NCI-H446 treated with DMSO at 0.1 percent for 48 hours (cell line): ENCODE measurements around the gene CDC42BPA.
"Not testable (repeated sequence)": the region's sequence is repeated elsewhere in the genome, so short reads cannot be mapped to it uniquely, and the experiment has no call there.

Source experiments
- DNase-seq: peaks from one replicate; lab custom pipeline; 2025; lab: John Stamatoyannopoulos, UW

CDC42BPA gene

GRCh38 chr1:226962421-226963391 lies 355.6 kb downstream of the CDC42BPA start:
- DNase-seq = no peak

- no peak for DNase-seq
Observed at GRCh38 chr1:226960944-226961765, 357.1 kb downstream of the CDC42BPA start.

- DNase-seq = no peak
Observed at GRCh38 chr1:226960256-226960655, 358.0 kb downstream of the CDC42BPA start.

GRCh38 chr1:226958300-226958699 lies 360.0 kb downstream of the CDC42BPA start:
- DNase-seq = no peak

- DNase-seq = no peak
Observed at GRCh38 chr1:226957714-226958113, 360.6 kb downstream of the CDC42BPA start.

- DNase-seq = no peak
Observed at GRCh38 chr1:226956942-226957713, 361.2 kb downstream of the CDC42BPA start.

GRCh38 chr1:226955857-226956256 lies 362.4 kb downstream of the CDC42BPA start:
- DNase-seq = not testable (repeated sequence)

- DNase-seq = no peak
Observed at GRCh38 chr1:226954777-226955176, 363.5 kb downstream of the CDC42BPA start.

GRCh38 chr1:226954337-226954736 lies 364.0 kb downstream of the CDC42BPA start:
- DNase-seq = no peak

GRCh38 chr1:226953175-226953800 lies 365.0 kb downstream of the CDC42BPA start:
- DNase-seq = no peak

- no peak for DNase-seq
Observed at GRCh38 chr1:226952118-226952441, 366.2 kb downstream of the CDC42BPA start.

GRCh38 chr1:226951286-226952117 lies 366.8 kb downstream of the CDC42BPA start:
- DNase-seq = no peak

- DNase-seq = no peak
Observed at GRCh38 chr1:226950871-226951270, 367.4 kb downstream of the CDC42BPA start.

- DNase-seq = no peak
Observed at GRCh38 chr1:226950316-226950715, 368.0 kb downstream of the CDC42BPA start.

GRCh38 chr1:226949401-226949800 lies 368.9 kb downstream of the CDC42BPA start:
- no peak for DNase-seq

- no peak for DNase-seq
Observed at GRCh38 chr1:226948996-226949395, 369.3 kb downstream of the CDC42BPA start.

GRCh38 chr1:226948480-226948879 lies 369.8 kb downstream of the CDC42BPA start:
- DNase-seq = no peak

GRCh38 chr1:226948051-226948450 lies 370.2 kb downstream of the CDC42BPA start:
- no peak for DNase-seq

- DNase-seq = peak; percentile 53
Observed at GRCh38 chr1:226946841-226947240, 371.5 kb downstream of the CDC42BPA start.

- no peak for DNase-seq
Observed at GRCh38 chr1:226946285-226946684, 372.0 kb downstream of the CDC42BPA start.

- DNase-seq = no peak
Observed at GRCh38 chr1:226945858-226946245, 372.4 kb downstream of the CDC42BPA start.
